ENCODE measurements around the gene KCNG2.

The KCNG2 gene

DNA sequence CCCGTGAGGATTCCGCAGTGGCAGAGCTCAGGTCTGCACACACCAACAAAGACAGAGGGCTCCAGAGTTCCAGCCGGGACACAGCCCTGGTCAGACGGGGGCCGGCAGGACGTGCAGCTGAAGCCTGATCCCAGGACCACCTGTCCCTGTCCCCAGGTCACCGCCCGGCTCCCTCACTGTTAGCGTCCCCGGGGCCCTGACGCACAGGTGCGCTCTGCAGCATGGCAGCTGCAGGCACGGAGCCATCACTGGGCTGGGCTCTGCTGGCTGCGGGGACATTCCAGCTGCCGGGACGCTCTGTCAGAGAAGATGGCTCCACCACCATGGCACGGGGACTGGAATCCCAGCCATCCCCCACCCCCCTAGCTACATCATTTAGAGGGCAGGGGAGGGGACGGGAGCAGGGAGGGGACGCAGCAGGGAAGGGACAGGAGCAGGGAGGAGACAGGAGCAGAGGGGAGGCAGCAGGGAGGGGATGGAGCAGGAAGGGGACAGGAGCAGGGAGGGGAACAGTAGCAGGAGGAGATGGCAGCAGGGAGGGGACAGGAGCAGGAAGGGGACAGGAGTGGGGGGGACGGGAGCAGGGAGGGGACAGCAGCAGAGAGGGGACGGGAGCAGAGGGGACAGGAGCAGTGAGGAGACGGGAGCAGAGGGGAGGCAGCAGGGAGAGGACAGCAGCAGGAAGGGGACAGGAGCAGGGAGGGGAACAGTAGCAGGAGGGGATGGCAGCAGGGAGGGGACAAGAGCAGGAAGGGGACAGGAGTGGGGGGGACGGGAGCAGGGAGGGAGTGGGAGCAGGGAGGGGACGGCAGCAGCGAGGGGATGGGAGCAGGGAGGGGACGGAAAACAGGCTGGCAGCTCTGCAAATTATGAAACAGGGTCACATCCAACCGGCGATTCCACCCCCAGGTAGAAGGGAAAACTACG is 113.9 kb downstream of the KCNG2 start:
- Histone ChIP-seq H3K27ac (ENCODE audit: low read depth, low read length, poor library complexity, severe bottlenecking) (no peak overlapping the region), H3K27me3 (ENCODE audit: insufficient read depth, low read length) (no peaks in the 10 kb centered on the region), H3K9me3 (ENCODE audit: low read length) (no peaks in the 10 kb centered on the region), H3K9ac (ENCODE audit: low read length) (no peak overlapping the region), H3F3A (ENCODE audit: insufficient read depth, low read length) (no peaks in the 10 kb centered on the region), H3K36me3 (ENCODE audit: insufficient read depth, low read length) (peaks cover 4% of the 10 kb centered on the region), H3K79me2 (ENCODE audit: insufficient read depth, low read length) (no peaks in the 10 kb centered on the region), H3K9me2 (ENCODE audit: low read depth, low read length) (no peaks in the 10 kb centered on the region), H4K20me1 (ENCODE audit: insufficient read depth, low read length) (no peaks in the 10 kb centered on the region), H2AFZ (ENCODE audit: low read length) (no peak overlapping the region), H3K4me1 (ENCODE audit: insufficient read depth, low read length, severe bottlenecking) (no peaks in the 10 kb centered on the region), H3K4me2 (ENCODE audit: low read length) (no peak overlapping the region), H3K4me3 (ENCODE audit: low read depth, low read length, poor library complexity, severe bottlenecking) (no peak overlapping the region)
- TF ChIP-seq, protein P1, sequence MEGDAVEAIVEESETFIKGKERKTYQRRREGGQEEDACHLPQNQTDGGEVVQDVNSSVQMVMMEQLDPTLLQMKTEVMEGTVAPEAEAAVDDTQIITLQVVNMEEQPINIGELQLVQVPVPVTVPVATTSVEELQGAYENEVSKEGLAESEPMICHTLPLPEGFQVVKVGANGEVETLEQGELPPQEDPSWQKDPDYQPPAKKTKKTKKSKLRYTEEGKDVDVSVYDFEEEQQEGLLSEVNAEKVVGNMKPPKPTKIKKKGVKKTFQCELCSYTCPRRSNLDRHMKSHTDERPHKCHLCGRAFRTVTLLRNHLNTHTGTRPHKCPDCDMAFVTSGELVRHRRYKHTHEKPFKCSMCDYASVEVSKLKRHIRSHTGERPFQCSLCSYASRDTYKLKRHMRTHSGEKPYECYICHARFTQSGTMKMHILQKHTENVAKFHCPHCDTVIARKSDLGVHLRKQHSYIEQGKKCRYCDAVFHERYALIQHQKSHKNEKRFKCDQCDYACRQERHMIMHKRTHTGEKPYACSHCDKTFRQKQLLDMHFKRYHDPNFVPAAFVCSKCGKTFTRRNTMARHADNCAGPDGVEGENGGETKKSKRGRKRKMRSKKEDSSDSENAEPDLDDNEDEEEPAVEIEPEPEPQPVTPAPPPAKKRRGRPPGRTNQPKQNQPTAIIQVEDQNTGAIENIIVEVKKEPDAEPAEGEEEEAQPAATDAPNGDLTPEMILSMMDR (IDR thresholded peaks at IDR 0.05; ENCODE audit: low read length), result no peak
- TF ChIP-seq EZH2 (IDR thresholded peaks at IDR 0.05; ENCODE audit: borderline replicate concordance, low read length), result no peak

DNA sequence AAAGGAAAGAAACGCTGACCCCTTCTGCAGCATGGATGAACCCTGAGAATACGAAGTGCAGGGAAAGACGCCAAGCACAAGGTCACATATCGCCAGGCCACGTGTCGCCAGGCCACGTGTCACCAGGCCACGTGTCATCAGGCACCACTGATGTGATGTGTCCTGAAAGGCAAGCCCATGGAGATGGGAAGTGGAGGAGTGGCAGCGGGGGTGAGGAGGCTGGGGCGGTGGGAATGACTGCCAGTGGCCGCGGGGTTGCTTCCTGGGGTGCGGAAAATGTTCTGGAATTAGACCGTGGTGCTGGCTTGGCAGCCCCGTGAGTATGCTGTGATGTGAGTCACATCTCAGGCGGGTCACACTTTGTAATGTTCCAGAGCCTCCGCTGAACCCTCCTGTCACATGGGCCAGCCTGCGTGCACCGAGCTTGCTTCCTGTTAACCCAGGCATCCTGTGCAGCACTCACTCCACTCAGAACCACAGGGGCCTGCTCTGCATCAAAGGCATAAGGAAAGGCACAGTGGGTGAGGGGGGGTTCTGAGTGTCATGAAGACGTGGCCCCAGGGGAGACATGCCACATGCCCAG is 114.8 kb downstream of the KCNG2 start:
- no peak overlapping the region for H3K9ac ChIP-seq (ENCODE audit: low read length)
- H3F3A ChIP-seq (ENCODE audit: insufficient read depth, low read length), result no peaks in the 10 kb centered on the region
- H2AFZ ChIP-seq (ENCODE audit: low read length), result no peak overlapping the region
- H3K27ac ChIP-seq (ENCODE audit: low read depth, low read length, poor library complexity, severe bottlenecking), result no peak overlapping the region
- TF ChIP-seq, protein P1 (IDR thresholded peaks at IDR 0.05; ENCODE audit: low read length), result no peak
- no peak for TF ChIP-seq EZH2 (IDR thresholded peaks at IDR 0.05; ENCODE audit: borderline replicate concordance, low read length)
- H3K79me2 ChIP-seq (ENCODE audit: insufficient read depth, low read length), result no peaks in the 10 kb centered on the region
- no peaks in the 10 kb centered on the region for H3K27me3 ChIP-seq (ENCODE audit: insufficient read depth, low read length)
- peaks cover 9% of the 10 kb centered on the region for H3K36me3 ChIP-seq (ENCODE audit: insufficient read depth, low read length)
- H4K20me1 ChIP-seq (ENCODE audit: insufficient read depth, low read length), result no peaks in the 10 kb centered on the region
- no peaks in the 10 kb centered on the region for H3K4me1 ChIP-seq (ENCODE audit: insufficient read depth, low read length, severe bottlenecking)
- no peaks in the 10 kb centered on the region for H3K9me2 ChIP-seq (ENCODE audit: low read depth, low read length)
- H3K4me3 ChIP-seq (ENCODE audit: low read depth, low read length, poor library complexity, severe bottlenecking), result no peak overlapping the region
- no peaks in the 10 kb centered on the region for H3K9me3 ChIP-seq (ENCODE audit: low read length)
- H3K4me2 ChIP-seq (ENCODE audit: low read length), result no peak overlapping the region

GRCh38 chr18:79912994-79913831 is 115.5 kb downstream of the KCNG2 start:
- Histone ChIP-seq H3K4me2 (ENCODE audit: low read length) (no peak overlapping the region), H3K9me3 (ENCODE audit: low read length) (no peaks in the 10 kb centered on the region), H3K4me1 (ENCODE audit: insufficient read depth, low read length, severe bottlenecking) (no peaks in the 10 kb centered on the region), H3K79me2 (ENCODE audit: insufficient read depth, low read length) (no peaks in the 10 kb centered on the region), H2AFZ (ENCODE audit: low read length) (no peak overlapping the region), H3K36me3 (ENCODE audit: insufficient read depth, low read length) (peaks cover 16% of the 10 kb centered on the region), H4K20me1 (ENCODE audit: insufficient read depth, low read length) (no peaks in the 10 kb centered on the region), H3K9ac (ENCODE audit: low read length) (no peak overlapping the region), H3K27me3 (ENCODE audit: insufficient read depth, low read length) (no peaks in the 10 kb centered on the region), H3F3A (ENCODE audit: insufficient read depth, low read length) (no peaks in the 10 kb centered on the region), H3K27ac (ENCODE audit: low read depth, low read length, poor library complexity, severe bottlenecking) (no peak overlapping the region), H3K9me2 (ENCODE audit: low read depth, low read length) (no peaks in the 10 kb centered on the region), H3K4me3 (ENCODE audit: low read depth, low read length, poor library complexity, severe bottlenecking) (no peak overlapping the region)
- TF ChIP-seq EZH2 (IDR thresholded peaks at IDR 0.05; ENCODE audit: borderline replicate concordance, low read length), result no peak
- TF ChIP-seq, protein P1 (IDR thresholded peaks at IDR 0.05; ENCODE audit: low read length), result no peak
